Lower lobe of right lung (tissue), 2 donors: ENCODE data around the gene S100A10. TPM values are rescaled to one million over a fixed set of nuclear protein-coding genes. Genes with fewer than 3 reads are reported as not detected.
A peak's percentile ranks its signal among the peaks of the same experiment; 100 is the strongest.

Experiments used
- ATAC-seq, 2 donors: fragments of 200-7000 bp; cut with Tn5 transposase; one replicate each; pipeline ENCODE4 v1.9.1; 2020 to 2022; ENCODE audit warnings: mild to moderate bottlenecking in 2 of 2, moderate library complexity in 2 of 2
- DNase-seq: peaks from one replicate; pipeline ENCODE4 v3.0.0-alpha.2; 2020
- H3K27ac ChIP-seq: fragments of 200-600 bp; one replicate; pipeline ENCODE4 v1.8.0; 2022
- H3K27me3 ChIP-seq: fragments of 200-600 bp; one replicate; pipeline ENCODE4 v1.8.0; 2022; ENCODE audit warnings: low read depth
- H3K36me3 ChIP-seq: fragments of 200-600 bp; one replicate; pipeline ENCODE4 v1.8.0; 2022; ENCODE audit warnings: mild to moderate bottlenecking
- H3K4me1 ChIP-seq: fragments of 200-600 bp; one replicate; pipeline ENCODE4 v1.8.0; 2022
- H3K4me3 ChIP-seq: fragments of 200-600 bp; one replicate; pipeline ENCODE4 v1.8.0; 2022; ENCODE audit warnings: mild to moderate bottlenecking
- H3K9me3 ChIP-seq: fragments of 200-600 bp; one replicate; pipeline ENCODE4 v1.8.0; 2022
- intact Hi-C: fragments of 100-400 bp; cut with DNase I; formaldehyde crosslinking; loops from one replicate; pipeline ENCODE4 v1.11.0; 2022
- total RNA-seq: library from RNA; stranded (reverse); fragmentation: NEBNext Ultra II Directional; extraction: Animal tissue kit (Norgen Biotek cat#: 25700); gene quantifications from one replicate; pipeline ENCODE4 v1.2.1, GENCODE V29; 2021
- TF ChIP-seq, protein P1 (sequence below): fragments of 200-600 bp; IDR thresholded peaks from one replicate; pipeline ENCODE4 v1.8.0; 2022; ENCODE audit warnings: antibody characterized with exemption, mild to moderate bottlenecking
- donor health status: DM: no; HTN: yes; CAD: no; lungs with severe emphysema.

Gene S100A10
- total RNA-seq, 1 donor from 2014 or later, result 602 TPM

DNA sequence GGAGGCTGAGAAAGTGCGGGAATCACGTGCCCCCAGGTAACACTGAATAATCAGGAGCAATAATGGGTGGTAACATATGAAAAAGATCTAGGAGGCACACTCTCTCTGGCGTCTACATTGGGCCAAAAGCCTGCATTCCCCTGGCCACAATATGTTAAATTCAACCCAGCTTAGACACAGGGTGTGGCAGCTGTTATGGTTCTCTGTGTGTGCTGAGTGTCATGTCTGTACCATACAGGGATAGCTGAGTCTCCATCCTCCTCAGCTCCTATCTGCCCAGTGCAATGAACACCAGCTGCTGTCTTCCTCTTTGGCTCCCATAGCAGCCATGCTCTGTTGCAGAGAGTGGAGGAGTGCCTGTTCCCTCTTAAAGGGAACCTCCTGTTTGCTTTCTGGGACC, 28.8 kb upstream of the S100A10 start:
- no peaks in the 10 kb centered on the region for H3K36me3 ChIP-seq
- TF ChIP-seq, protein P1, sequence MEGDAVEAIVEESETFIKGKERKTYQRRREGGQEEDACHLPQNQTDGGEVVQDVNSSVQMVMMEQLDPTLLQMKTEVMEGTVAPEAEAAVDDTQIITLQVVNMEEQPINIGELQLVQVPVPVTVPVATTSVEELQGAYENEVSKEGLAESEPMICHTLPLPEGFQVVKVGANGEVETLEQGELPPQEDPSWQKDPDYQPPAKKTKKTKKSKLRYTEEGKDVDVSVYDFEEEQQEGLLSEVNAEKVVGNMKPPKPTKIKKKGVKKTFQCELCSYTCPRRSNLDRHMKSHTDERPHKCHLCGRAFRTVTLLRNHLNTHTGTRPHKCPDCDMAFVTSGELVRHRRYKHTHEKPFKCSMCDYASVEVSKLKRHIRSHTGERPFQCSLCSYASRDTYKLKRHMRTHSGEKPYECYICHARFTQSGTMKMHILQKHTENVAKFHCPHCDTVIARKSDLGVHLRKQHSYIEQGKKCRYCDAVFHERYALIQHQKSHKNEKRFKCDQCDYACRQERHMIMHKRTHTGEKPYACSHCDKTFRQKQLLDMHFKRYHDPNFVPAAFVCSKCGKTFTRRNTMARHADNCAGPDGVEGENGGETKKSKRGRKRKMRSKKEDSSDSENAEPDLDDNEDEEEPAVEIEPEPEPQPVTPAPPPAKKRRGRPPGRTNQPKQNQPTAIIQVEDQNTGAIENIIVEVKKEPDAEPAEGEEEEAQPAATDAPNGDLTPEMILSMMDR, result no peak
- no peaks in the 10 kb centered on the region for H3K4me1 ChIP-seq
- no peaks in the 10 kb centered on the region for H3K9me3 ChIP-seq
- ATAC-seq (no peak), DNase-seq (no peak)
- H3K4me3 ChIP-seq, result no peak overlapping the region
- H3K27ac ChIP-seq, result no peak overlapping the region
- no peaks in the 10 kb centered on the region for H3K27me3 ChIP-seq
- intact Hi-C loops, result no loop called here

DNA sequence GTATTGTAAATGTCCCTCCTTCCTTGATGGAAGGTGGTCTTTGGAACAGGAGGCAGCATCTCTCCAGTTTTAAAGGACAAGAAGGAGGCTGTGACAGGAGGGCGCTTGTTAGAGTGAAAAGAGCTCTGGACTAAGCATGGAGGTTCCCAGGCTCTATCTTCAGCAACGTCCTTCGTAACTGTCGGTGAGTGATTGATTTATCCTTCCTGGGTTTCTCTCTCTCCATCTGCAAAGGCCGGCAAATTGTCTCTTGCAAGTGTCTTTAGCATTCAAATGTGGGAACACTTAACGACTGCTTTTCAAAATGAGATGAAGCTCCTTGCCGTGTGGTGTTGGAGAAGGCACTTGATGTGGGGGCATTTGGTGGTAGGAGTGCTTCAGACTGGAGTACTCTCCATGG, 27.9 kb upstream of the S100A10 start:
- ATAC-seq (no peak), DNase-seq (no peak)
- H3K36me3 ChIP-seq, result no peaks in the 10 kb centered on the region
- H3K9me3 ChIP-seq, result no peaks in the 10 kb centered on the region
- H3K4me1 ChIP-seq, result no peaks in the 10 kb centered on the region
- H3K27me3 ChIP-seq, result no peaks in the 10 kb centered on the region
- TF ChIP-seq, protein P1, result no peak
- intact Hi-C loops, result no loop called here
- no peak overlapping the region for H3K27ac ChIP-seq
- no peak overlapping the region for H3K4me3 ChIP-seq

DNA sequence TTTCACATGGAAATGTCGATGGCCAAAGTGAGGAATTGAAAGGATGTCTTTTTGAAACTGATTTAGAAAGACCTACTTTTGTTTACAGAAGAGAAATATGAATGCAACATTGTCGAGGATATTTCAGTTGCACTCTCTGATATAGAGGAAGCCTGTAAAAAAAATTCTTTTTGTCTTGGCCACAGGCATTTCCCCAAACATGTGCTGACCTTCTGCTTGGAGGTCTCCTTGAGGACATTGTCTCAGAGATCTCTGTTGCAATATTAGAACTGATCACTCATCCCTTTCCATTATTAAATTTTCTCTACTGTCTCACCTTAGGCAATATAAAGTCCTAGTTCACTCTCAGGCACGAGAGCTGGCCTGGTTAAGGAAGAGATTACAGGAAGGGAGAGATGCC, 27.2 kb upstream of the S100A10 start:
- TF ChIP-seq, protein P1, result no peak
- intact Hi-C loops, result no loop called here
- Histone ChIP-seq H3K4me1 (no peaks in the 10 kb centered on the region), H3K36me3 (no peaks in the 10 kb centered on the region), H3K9me3 (no peaks in the 10 kb centered on the region), H3K27me3 (no peaks in the 10 kb centered on the region), H3K27ac (no peak overlapping the region), H3K4me3 (no peak overlapping the region)
- DNase-seq (no peak), ATAC-seq (no peak)

DNA sequence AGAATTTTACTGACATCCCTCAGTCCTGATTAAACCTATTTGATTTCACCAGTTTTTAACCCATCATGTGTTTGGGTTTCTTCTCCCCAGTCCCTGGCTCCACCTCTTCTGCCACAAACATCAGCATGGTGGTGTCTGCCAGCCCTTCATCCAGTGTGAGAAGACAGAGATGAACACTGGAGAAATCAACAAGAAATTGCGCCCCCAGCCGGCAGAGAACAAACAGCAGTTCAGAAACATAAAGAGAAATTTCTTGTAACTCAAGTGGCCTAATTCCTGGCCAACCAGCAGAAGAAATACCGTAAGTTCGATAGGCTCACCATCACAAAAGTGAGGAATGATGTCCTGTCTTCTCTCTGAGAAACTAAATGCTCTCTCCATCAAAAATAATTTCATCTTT, 24.9 kb upstream of the S100A10 start:
- TF ChIP-seq, protein P1, result no peak
- H3K9me3 ChIP-seq, result no peaks in the 10 kb centered on the region
- H3K4me1 ChIP-seq, result no peaks in the 10 kb centered on the region
- H3K4me3 ChIP-seq, result no peak overlapping the region
- H3K36me3 ChIP-seq, result no peaks in the 10 kb centered on the region
- no peak for ATAC-seq
- peak; percentile 52 for DNase-seq
- intact Hi-C loops, result no loop called here
- no peak overlapping the region for H3K27ac ChIP-seq
- H3K27me3 ChIP-seq, result no peaks in the 10 kb centered on the region

DNA sequence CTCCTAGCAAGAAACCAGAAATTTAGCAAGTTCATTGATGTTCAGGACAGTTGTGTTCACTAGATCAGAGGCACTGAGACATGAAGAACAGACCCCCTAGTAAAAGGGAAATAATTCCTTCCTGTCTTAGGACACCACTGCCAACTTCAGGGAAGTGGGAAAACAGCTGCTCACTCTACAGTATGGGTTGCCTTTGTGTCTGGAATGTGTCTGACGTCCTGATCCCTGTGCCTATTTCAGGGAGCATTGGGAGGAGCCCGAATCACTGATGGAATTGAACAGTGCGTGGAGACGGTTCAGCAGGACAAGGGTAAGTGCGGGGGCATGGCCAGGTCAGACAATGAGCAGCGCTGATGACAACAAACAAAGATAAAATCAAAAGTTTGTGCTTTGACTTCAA, 22.1 kb upstream of the S100A10 start:
- H3K27me3 ChIP-seq, result no peaks in the 10 kb centered on the region
- no peaks in the 10 kb centered on the region for H3K4me1 ChIP-seq
- intact Hi-C loops, result no loop called here
- DNase-seq (no peak), ATAC-seq (no peak)
- TF ChIP-seq, protein P1, result no peak
- no peak overlapping the region for H3K4me3 ChIP-seq
- no peaks in the 10 kb centered on the region for H3K9me3 ChIP-seq
- no peaks in the 10 kb centered on the region for H3K36me3 ChIP-seq
- H3K27ac ChIP-seq, result no peak overlapping the region

DNA sequence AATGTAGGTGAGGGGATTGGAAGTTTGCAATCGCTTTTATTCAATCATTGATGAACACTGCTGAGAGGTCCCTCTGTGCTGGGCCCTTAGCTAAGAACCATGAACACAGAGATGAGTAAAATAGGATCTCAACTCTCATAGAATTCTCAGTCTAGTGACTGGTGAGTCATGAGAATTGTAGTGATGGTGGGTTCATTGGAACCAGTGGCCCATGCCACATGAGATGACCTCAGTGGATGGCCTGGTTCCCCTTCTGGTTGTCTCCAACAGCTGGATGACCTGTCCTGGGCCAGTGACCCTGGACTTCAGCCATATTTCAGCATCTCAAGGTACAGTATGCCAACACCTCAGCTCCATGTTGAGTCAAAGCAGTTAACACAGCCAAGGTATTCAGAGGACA, 21.3 kb upstream of the S100A10 start:
- TF ChIP-seq, protein P1, result no peak
- intact Hi-C loops, result no loop called here
- H3K4me3 ChIP-seq, result no peak overlapping the region

More for the DNA sequence above, 21.3 kb upstream of the S100A10 start:
- no peaks in the 10 kb centered on the region for H3K9me3 ChIP-seq
- H3K36me3 ChIP-seq, result no peaks in the 10 kb centered on the region
- no peak for DNase-seq
- no peak for ATAC-seq
- no peaks in the 10 kb centered on the region for H3K4me1 ChIP-seq
- H3K27me3 ChIP-seq, result no peaks in the 10 kb centered on the region
- H3K27ac ChIP-seq, result no peak overlapping the region
